NCI-H2081 (cell line): Measurements from ENCODE around the gene CACNG4.
"Not testable (repeated sequence)": the region's sequence is repeated elsewhere in the genome, so short reads cannot be mapped to it uniquely, and the experiment has no call there.

ENCODE experiments used
- DNase-seq, 2 experiments: peaks; one replicate each; lab custom pipeline; 2025; lab: John Stamatoyannopoulos, UW

Gene CACNG4

GRCh38 chr17:67018471-67019434 lies 54.2 kb downstream of the CACNG4 start:
- DNase-seq, result peak; percentile 64 to 78

GRCh38 chr17:67019809-67020208 lies 55.3 kb downstream of the CACNG4 start:
- DNase-seq, result peak in 1 of 2 experiments; percentile 6

- peak; percentile 52 to 70 for DNase-seq
Measured at GRCh38 chr17:67020293-67020766, 55.8 kb downstream of the CACNG4 start.

GRCh38 chr17:67021196-67021595 lies 56.7 kb downstream of the CACNG4 start:
- no peak for DNase-seq

GRCh38 chr17:67021743-67022450 lies 57.4 kb downstream of the CACNG4 start:
- no peak for DNase-seq

GRCh38 chr17:67022451-67022810 lies 57.9 kb downstream of the CACNG4 start:
- DNase-seq, result no peak

- DNase-seq, result no peak
Measured at GRCh38 chr17:67024736-67025135, 60.2 kb downstream of the CACNG4 start.

GRCh38 chr17:67025216-67025792 lies 60.8 kb downstream of the CACNG4 start:
- DNase-seq, result peak in 1 of 2 experiments; percentile 21

GRCh38 chr17:67026341-67026740 lies 61.8 kb downstream of the CACNG4 start:
- no peak for DNase-seq

GRCh38 chr17:67027031-67027628 lies 62.6 kb downstream of the CACNG4 start:
- no peak for DNase-seq

GRCh38 chr17:67030641-67031040 lies 66.1 kb downstream of the CACNG4 start:
- DNase-seq, result no peak

GRCh38 chr17:67032382-67032781 lies 67.9 kb downstream of the CACNG4 start:
- no peak for DNase-seq

GRCh38 chr17:67032985-67033384 lies 68.5 kb downstream of the CACNG4 start:
- DNase-seq, result no peak

- no peak for DNase-seq
Measured at GRCh38 chr17:67033613-67034012, 69.1 kb downstream of the CACNG4 start.

GRCh38 chr17:67035131-67036083 lies 70.9 kb downstream of the CACNG4 start:
- no peak for DNase-seq

- DNase-seq, result no peak
Measured at GRCh38 chr17:67038861-67039365, 74.4 kb downstream of the CACNG4 start.

GRCh38 chr17:67040652-67041051 lies 76.1 kb downstream of the CACNG4 start:
- no peak for DNase-seq

- DNase-seq, result not testable (repeated sequence)
Measured at GRCh38 chr17:67041119-67041518, 76.6 kb downstream of the CACNG4 start.

GRCh38 chr17:67041531-67041930 lies 77.0 kb downstream of the CACNG4 start:
- no peak for DNase-seq
